Measurements from ENCODE around the gene BEX1. TPM values are rescaled to one million over a fixed set of nuclear protein-coding genes. Genes with fewer than 3 reads are reported as not detected.

Gene BEX1
- total RNA-seq, 6 experiments from 2014 or later, result 0.31 to 0.44 TPM; not detected in 4

DNA sequence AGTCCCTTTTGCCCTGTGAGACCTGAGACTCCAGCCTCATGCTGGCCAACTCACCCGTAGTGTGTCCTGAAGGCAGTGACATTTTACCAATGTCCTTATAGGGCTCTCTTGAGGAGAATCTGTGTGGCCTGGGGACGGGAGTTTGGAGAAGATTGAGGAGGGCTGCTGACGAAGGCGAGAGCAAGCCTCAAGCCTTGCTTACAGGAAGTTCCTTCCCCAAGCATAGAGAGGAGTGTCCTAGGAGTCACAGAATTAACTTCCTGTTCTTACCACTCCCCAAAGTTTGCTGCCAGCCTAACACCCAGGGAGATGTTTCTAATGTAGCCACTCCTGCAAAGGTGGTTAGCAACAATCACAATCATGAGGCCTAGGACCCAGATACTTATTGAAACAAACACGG, 29.0 kb upstream of the BEX1 start, which contains the start of gene NXF3:
Gene NXF3, minus strand, starts transcription at position 202 of the 400 bp plus-strand sequence. Its CDS starts 120 bp downstream, at position 82.
- Histone ChIP-seq H3K27ac (no peak within 1 kb of the TSS), H3K36me3 (no peaks in the 10 kb centered on the region)

DNA sequence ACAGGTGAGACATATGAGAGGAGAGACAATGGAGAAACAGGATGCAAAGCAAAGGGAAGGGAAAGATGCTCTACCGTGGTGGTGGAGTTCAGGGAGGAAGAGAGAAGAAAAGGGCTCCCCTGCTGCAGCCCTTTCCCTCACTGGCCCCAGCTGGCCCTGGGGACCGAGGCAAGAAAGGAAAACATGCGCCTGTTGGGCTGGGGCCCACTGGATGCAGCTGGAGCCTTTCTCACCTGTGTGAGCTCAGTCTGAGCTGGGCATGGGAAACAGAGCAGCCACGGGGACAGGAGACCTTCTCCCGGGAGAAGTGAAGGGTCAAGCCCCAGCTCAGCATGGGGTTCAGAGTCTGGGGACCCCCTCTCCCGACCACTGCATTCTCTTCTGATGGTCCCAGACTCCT, 17.1 kb upstream of the BEX1 start:
- Histone ChIP-seq H3K36me3 (no peaks in the 10 kb centered on the region), H3K4me1 (no peaks in the 10 kb centered on the region), H3K27me3 (no peaks in the 10 kb centered on the region), H3K27ac (no peak overlapping the region), H3K9me3 (no peaks in the 10 kb centered on the region), H3K4me3 (no peak overlapping the region)
- TF ChIP-seq, protein P1, sequence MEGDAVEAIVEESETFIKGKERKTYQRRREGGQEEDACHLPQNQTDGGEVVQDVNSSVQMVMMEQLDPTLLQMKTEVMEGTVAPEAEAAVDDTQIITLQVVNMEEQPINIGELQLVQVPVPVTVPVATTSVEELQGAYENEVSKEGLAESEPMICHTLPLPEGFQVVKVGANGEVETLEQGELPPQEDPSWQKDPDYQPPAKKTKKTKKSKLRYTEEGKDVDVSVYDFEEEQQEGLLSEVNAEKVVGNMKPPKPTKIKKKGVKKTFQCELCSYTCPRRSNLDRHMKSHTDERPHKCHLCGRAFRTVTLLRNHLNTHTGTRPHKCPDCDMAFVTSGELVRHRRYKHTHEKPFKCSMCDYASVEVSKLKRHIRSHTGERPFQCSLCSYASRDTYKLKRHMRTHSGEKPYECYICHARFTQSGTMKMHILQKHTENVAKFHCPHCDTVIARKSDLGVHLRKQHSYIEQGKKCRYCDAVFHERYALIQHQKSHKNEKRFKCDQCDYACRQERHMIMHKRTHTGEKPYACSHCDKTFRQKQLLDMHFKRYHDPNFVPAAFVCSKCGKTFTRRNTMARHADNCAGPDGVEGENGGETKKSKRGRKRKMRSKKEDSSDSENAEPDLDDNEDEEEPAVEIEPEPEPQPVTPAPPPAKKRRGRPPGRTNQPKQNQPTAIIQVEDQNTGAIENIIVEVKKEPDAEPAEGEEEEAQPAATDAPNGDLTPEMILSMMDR (IDR thresholded peaks at IDR 0.05), result no peak
- TF ChIP-seq POLR2A (IDR thresholded peaks at IDR 0.05), result no peak
- intact Hi-C loops (cut with DNase I), result no loop called here
- DNase-seq (no peak), ATAC-seq (no peak)
- no CpG with 5 or more reads among the region's 6 CpGs for WGBS (ENCODE audit: insufficient coverage, low coverage, low lambda C conversion rate, missing lambda C conversion rate)

More for the DNA sequence above, 29.0 kb upstream of the BEX1 start, which contains the start of gene NXF3:
- TF ChIP-seq POLR2A (IDR thresholded peaks at IDR 0.05), result no peak
- TF ChIP-seq, protein P1 (IDR thresholded peaks at IDR 0.05), result no peak
- no peaks in the 10 kb centered on the region for H3K27me3 ChIP-seq
- ATAC-seq (peak in 2 of 4 donors; percentile 28 to 38), DNase-seq (no peak)
- no peaks in the 10 kb centered on the region for H3K4me1 ChIP-seq
- intact Hi-C loops (cut with DNase I), result no loop called here
- no peaks in the 10 kb centered on the region for H3K9me3 ChIP-seq
- H3K4me3 ChIP-seq, result no peak within 1 kb of the TSS
- WGBS (ENCODE audit: insufficient coverage, low coverage, low lambda C conversion rate, missing lambda C conversion rate), result 50% methylated on average over 2 of the region's 5 CpGs

DNA sequence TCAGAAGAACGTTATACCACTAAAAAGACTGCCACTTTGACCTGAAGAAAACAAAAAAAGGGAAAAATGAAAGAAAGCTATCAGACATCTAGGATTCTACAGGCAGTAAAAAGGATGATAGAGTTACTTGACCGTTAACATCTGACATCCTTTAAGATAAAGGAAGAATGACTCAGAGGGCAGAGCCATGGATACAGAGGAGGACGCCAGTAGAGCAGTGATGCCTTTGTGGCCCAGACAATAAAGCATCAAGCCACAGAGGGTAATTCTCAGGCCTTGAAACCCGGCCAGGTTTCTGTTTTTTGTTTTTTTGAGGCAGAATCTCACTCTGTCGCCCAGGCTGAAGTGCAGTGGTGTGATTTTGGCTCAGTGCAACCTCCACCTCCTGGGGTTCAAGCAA, 9.5 kb upstream of the BEX1 start:
- H3K27me3 ChIP-seq, result no peaks in the 10 kb centered on the region
- H3K9me3 ChIP-seq, result no peaks in the 10 kb centered on the region
- intact Hi-C loops (cut with DNase I), result no loop called here
- DNase-seq (no peak), ATAC-seq (peak in 3 of 4 donors; percentile 27 to 60 (median 37))
- H3K36me3 ChIP-seq, result no peaks in the 10 kb centered on the region
- TF ChIP-seq POLR2A (IDR thresholded peaks at IDR 0.05), result no peak
- TF ChIP-seq, protein P1 (IDR thresholded peaks at IDR 0.05), result no peak
- WGBS (ENCODE audit: insufficient coverage, low coverage, low lambda C conversion rate, missing lambda C conversion rate), result 30% methylated on average over 5 of the region's 5 CpGs
- H3K4me1 ChIP-seq, result no peaks in the 10 kb centered on the region
- H3K4me3 ChIP-seq, result no peak overlapping the region
- no peak overlapping the region for H3K27ac ChIP-seq

DNA sequence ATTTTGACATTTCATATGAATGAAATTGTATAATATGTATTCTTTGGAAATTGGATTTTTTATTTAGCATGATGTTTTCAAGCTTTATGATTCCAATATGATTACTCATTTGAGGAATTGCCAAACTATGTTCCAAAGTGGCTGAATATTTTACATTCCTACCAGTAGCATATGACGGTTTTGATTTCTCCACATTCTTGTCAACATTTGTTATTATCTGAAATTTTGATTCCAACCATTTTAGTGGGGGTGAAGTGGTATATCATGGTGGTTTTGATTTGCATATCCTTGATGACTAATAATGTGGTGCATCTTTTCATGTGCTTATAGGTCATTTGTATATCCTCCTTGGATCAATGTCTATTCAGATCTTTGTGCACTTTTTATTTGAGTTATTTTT, 2.6 kb upstream of the BEX1 start:
- Histone ChIP-seq H3K27me3 (no peaks in the 10 kb centered on the region), H3K36me3 (no peaks in the 10 kb centered on the region), H3K4me3 (no peak overlapping the region), H3K4me1 (no peaks in the 10 kb centered on the region), H3K9me3 (no peaks in the 10 kb centered on the region), H3K27ac (no peak overlapping the region)
- ATAC-seq (no peak), DNase-seq (no peak)
- WGBS (ENCODE audit: insufficient coverage, low coverage, low lambda C conversion rate, missing lambda C conversion rate), result 15% methylated on average over 1 of the region's 1 CpG
- TF ChIP-seq POLR2A (IDR thresholded peaks at IDR 0.05), result no peak
- TF ChIP-seq, protein P1 (IDR thresholded peaks at IDR 0.05), result no peak
- intact Hi-C loops (cut with DNase I), result no loop called here

Data from right lobe of liver (tissue), 6 donors.